HUDEP-2 (cell line): ENCODE measurements around the gene FARS2.
"Not testable (repeated sequence)": the region's sequence is repeated elsewhere in the genome, so short reads cannot be mapped to it uniquely, and the experiment has no call there.

Experiments
- DNase-seq, 76 experiments: peaks; one replicate each; lab custom pipeline; 2025; ENCODE audit not compliant: unreplicated experiment in 76 of 76; lab: John Stamatoyannopoulos, UW

FARS2 gene

GRCh38 chr6:5765141-5765760 lies 503.9 kb downstream of the FARS2 start:
- no peak for DNase-seq

GRCh38 chr6:5766260-5766659 lies 504.9 kb downstream of the FARS2 start:
- no peak for DNase-seq

GRCh38 chr6:5767471-5767870 lies 506.2 kb downstream of the FARS2 start:
- DNase-seq: no peak

DNA sequence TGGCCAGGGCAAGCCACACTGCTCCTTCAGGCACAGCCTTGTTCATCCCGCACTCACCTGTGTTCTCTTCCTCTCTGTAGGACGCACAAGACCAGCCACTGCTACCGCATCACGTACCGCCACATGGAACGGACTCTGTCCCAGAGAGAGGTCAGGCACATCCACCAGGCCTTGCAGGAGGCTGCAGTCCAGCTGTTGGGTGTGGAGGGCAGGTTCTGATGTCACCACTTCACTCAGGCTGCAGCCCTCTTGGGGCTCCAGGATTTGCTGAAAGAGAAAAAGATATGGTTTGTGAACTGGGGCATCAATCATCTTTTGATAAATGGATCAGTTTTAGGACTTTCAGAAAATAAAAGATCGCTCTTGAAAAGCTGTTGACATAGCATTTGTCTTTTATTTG lies 509.9 kb downstream of the FARS2 start:
- no peak for DNase-seq

- no peak for DNase-seq
Observed at GRCh38 chr6:5771759-5772390, 510.6 kb downstream of the FARS2 start.

DNA sequence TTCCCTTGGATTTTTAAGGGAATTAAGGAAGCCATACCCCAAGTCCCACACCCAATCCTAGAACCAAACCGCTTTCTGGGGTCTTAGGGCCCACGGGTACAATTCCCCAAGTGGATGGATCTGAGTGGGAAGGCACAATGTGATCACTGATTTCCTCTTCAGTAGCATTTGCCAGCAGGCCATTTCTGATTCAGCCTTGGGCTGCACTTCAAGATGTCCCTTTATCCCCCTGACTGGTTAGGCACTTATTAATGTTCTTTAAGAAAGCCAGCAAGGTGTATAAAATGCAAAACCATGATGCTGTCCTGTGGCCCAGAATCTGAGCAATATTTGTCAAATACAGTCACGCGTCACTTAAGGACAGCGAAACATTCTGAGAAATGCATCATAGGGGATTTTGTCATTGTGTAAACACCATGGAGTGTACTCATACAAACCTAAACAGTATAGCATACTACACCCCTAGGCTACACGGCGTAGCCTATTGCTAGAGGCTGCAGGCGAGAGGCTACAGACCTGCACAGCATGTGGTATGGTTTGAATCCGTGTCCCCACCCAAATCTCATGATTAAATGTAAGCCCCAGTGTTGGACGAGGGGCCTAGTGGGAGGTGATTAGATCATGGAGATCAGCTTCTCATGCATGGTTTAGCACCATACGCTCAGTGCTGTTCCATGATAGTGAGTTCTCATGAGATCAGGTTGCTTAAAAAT lies 511.3 kb downstream of the FARS2 start:
- no peak for DNase-seq

GRCh38 chr6:5776104-5776503 lies 514.8 kb downstream of the FARS2 start:
- no peak for DNase-seq

DNA sequence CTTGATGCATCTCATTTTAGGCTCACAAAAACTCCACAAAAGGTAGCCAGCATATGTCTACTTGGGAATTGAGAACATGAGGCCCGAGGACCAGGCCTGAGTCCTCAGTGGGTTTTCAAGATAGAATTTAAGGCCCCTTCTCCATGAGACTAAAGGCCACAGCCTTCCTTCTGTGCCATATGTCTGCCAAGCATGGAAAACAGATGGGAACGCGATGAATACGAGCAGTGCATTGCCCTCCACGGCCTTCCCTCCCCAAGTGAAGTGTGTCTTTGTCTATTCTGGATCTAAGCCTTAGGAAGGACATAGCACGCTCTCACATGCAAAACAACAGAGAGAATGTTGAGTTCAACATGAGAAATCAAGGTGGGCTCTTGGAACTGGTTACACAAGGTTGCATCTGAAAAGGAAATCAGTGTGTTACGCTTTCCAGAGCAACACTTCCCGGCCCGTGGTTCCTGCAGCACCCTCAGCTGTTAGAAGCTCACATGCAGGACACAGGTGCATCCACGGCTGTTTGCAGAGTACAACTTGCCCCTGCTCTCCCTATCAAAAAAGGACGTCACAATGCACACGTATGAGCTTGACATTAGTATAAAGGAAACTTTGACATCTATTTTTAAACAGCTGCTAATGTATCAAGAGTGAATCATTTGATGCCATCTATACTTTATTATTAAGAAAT lies 515.5 kb downstream of the FARS2 start:
- DNase-seq: no peak

GRCh38 chr6:5778317-5778857 lies 517.1 kb downstream of the FARS2 start:
- no peak for DNase-seq

DNA sequence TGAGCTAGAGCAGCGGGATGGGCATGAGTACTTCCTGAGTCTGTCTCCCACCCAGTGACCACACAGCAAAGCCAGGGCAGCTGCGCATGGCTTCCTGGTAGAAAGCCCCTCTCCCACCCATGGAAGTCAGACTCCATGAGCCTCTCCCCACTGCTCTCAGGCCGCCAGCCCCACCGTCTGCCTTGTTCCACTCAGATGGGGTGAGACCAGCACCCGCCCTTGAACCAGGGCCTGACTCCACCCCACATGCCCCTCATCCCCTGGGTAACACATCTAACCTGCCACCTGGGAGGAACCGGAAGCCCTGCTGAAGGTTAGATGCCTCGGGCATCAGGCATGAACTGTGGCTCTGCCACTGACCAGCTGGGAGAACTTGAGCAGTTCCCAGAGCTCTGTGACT lies 517.6 kb downstream of the FARS2 start:
- DNase-seq: no peak

- DNase-seq: no peak
Observed at GRCh38 chr6:5781019-5781418, 519.7 kb downstream of the FARS2 start.

DNA sequence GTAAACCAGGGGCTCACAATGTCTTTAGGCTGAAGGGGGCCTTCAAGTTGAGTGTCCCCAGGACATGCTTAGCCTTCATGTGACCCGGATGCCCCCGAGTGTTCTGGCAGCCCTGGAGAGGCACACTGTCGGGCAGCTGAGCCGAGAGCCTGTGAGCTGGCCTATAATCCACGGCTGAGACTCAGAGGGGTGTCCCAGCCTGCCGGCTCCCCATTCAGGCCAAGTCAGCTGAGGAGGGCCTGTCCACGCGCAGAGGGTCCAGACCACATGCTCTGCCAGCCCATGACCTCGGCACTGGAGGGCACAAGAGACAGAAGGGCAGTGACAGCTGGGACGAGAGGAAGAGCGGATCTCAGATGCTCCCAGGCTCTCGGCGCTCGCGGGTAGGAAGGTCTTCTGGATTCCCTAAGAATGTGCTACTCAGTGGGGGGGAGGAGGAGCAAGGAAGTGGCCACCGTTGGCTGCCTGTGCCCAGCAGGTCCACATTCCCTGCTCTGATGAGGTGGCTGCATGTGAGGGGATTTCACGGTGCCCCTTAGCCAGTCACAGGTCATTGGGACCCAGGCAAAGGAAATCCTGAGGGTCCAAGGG lies 520.7 kb downstream of the FARS2 start:
- DNase-seq: no peak

- no peak for DNase-seq
Observed at GRCh38 chr6:5782783-5783547, 521.7 kb downstream of the FARS2 start.

DNA sequence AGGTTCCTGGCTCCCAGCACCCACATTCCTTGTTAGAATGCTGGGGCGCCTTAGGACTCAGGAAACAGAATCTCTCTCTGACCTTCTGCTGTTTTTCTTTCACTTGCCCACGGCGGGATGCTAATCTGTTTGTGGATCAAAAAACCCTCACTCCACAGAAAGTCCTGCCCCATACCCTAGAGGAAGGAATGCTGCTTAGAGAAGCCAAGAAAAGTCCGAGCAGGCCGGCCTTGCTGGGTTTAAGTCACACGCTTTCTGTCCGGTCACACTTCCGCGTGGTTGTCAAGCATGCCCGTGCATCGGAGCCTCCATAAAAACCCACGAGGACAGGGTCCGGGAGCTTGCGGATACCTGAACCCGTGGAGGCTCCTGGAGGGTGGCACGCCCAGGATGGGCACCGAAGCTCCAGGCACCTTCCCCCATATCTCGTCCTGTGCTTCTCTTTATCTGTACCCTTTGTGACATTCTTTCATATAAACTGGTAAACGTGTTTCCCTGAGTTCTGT lies 522.3 kb downstream of the FARS2 start:
- DNase-seq: no peak

DNA sequence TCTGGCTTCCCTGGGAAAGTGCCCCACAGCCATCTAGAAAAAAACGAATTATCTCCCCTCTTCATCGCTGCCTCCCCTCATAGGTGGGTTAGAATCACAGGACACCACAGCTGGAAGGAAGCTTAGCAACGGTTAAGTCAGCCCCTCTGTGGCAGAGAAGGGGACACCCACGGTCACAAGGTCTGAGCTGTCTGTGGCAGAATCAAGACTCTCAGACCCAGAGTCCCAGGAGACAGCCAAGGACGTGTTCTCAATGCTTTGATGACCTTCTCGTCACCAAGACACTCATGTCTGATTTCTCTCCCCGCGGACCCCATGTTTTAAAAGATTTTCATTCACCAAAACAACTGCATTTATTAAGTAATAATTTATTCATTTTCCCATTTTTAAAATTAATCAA lies 523.9 kb downstream of the FARS2 start:
- DNase-seq: no peak

- no peak for DNase-seq
Observed at GRCh38 chr6:5786321-5786968, 525.1 kb downstream of the FARS2 start.

GRCh38 chr6:5786969-5787720 lies 525.8 kb downstream of the FARS2 start:
- DNase-seq: no peak

DNA sequence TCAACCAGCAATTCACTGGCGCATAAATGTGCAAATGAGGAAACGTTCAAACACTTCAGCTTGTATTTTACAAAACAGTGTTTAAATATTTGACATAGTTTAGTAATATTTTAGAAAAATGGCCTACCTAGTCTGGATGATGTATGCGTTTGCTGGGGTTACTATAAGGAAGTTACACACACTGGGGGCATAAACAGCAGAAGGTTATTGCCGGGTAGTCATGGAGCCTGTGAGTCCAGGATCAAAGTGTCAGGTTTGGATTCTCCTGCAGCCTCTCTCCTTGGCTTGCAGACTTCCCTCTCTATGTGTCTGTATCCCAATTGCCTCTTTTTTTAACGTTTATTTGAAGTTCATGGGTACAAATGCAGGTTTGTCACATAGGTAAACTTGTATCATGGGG lies 528.1 kb downstream of the FARS2 start:
- DNase-seq: not testable (repeated sequence)

GRCh38 chr6:5796555-5796954 lies 535.2 kb downstream of the FARS2 start:
- not testable (repeated sequence) for DNase-seq
